Adrenal gland (tissue), 5 donors: Measurements from ENCODE around the gene UNC79.

Experiments used
- POLR2A ChIP-seq, 2 donors: fragments of 450-650 bp; IDR thresholded peaks; one replicate each; pipeline ENCODE4 v1.6.1; 2017; ENCODE audit warnings: antibody characterized with exemption in 2 of 2, mild to moderate bottlenecking in 2 of 2, moderate library complexity in 1 of 2
- TF ChIP-seq, protein P1 (sequence below), 6 experiments: fragments of 450-650 bp in 4 of 6; fragments of 200-600 bp in 2 of 6; sonication (generic) in 1 of 6; IDR thresholded peaks; 1 replicate in 5 of 6; 2 replicates in 1 of 6; pipeline versions ENCODE4 v1.5.1 to v1.8.0; 2016 to 2021; ENCODE audit warnings: antibody characterized with exemption in 6 of 6, mild to moderate bottlenecking in 2 of 6, moderate library complexity in 1 of 6
- donor health status: DM: no; HTN: no; CAD: no.

DNA sequence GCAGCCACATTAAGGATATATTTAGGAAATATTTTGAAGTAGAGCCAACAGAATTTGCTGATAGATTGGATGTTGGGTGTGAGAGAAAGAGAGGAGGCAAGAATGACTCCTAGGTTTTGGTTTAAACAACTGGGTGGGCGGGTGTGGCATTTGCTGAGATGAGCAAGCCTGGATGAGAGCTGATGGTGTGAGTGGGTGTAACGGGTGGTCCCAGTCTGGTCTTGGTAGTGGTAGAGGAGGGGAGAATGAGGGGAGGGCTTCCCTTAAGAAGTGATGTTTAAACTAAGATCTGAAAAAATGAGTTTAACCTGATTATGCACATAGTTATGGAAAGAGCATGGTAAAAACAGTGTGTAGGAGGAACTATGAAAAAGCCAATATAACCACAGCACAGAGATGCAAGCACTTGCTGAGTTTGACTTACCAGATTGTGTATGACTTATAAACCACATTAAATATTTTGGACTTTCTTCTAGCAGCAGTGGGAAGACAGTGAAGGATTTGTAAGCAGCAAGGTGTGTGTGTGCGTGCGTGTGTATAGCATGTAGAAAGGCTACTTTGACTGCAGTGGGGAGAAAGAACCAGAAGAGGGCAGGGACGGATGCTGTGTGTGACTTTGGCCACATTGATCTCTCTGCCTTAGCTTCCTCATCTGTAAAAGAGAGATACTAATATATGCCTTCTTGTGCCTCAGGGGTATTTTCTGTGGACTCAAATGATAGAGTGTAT is 217.9 kb downstream of the UNC79 start:
- TF ChIP-seq, protein P1, sequence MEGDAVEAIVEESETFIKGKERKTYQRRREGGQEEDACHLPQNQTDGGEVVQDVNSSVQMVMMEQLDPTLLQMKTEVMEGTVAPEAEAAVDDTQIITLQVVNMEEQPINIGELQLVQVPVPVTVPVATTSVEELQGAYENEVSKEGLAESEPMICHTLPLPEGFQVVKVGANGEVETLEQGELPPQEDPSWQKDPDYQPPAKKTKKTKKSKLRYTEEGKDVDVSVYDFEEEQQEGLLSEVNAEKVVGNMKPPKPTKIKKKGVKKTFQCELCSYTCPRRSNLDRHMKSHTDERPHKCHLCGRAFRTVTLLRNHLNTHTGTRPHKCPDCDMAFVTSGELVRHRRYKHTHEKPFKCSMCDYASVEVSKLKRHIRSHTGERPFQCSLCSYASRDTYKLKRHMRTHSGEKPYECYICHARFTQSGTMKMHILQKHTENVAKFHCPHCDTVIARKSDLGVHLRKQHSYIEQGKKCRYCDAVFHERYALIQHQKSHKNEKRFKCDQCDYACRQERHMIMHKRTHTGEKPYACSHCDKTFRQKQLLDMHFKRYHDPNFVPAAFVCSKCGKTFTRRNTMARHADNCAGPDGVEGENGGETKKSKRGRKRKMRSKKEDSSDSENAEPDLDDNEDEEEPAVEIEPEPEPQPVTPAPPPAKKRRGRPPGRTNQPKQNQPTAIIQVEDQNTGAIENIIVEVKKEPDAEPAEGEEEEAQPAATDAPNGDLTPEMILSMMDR (IDR thresholded peaks at IDR 0.05) = peak in 1 of 6 experiments; percentile 4
- no peak for TF ChIP-seq POLR2A (IDR thresholded peaks at IDR 0.05)
